Measurements from ENCODE around the gene ART3. TPM values are rescaled to one million over a fixed set of nuclear protein-coding genes. Genes with fewer than 3 reads are reported as not detected.

The ART3 gene
- total and polyA plus RNA-seq, 2 of the 8 experiments (the other 6 are each of a cell fraction or from before 2014, with no cell fraction given) = 0.21 to 0.63 TPM

DNA sequence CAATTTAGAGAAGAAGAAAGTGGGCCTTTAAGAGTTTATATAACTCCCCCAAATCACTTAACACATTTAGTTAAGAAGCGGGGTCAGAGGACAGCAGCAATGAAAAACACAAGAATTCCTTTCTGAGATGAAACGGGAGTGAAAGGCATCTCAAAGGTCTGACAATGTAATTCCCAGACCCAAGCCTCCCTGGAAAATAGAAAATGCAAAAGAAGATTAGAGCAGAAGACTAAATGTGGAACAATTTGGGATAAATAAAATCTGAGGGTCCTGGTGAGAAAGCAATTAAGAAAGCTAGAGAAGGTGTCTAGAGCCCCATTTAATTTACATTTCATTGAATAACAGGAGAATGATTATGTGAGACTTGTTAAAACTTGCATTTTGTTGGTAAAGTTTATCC lies 19.1 kb upstream of the ART3 start (continued):
- TF ChIP-seq SP4 (IDR thresholded peaks at IDR 0.05; ENCODE audit: low read length) (no peak), RAD21 (IDR thresholded peaks at IDR 0.05 in 1 of 2, conservative IDR thresholded peaks at IDR 0.05 in 1 of 2; ENCODE audit: low read depth in 2 of 2, low read length in 2 of 2) (no peak), TAF7 (optimal IDR thresholded peaks at IDR 0.05; ENCODE audit: borderline replicate concordance, low read depth, low read length) (no peak), CBX5 (IDR thresholded peaks at IDR 0.05; ENCODE audit: low read depth, low read length) (no peak), SIN3A (conservative IDR thresholded peaks at IDR 0.05 in 1 of 2, IDR thresholded peaks at IDR 0.05 in 1 of 2; ENCODE audit: low read depth in 1 of 2, low read length in 2 of 2) (no peak), TBP (IDR thresholded peaks at IDR 0.05; ENCODE audit: low read depth, low read length) (no peak), EGR1 (IDR thresholded peaks at IDR 0.05; ENCODE audit: borderline replicate concordance, low read depth, low read length) (no peak), JUND (IDR thresholded peaks at IDR 0.05; ENCODE audit: low read length) (no peak), NANOG (IDR thresholded peaks at IDR 0.05; ENCODE audit: insufficient read depth, low read depth, low read length, poor library complexity, severe bottlenecking) (no peak)
